ENCODE measurements around the gene GALNT6. TPM values are rescaled to one million over a fixed set of nuclear protein-coding genes. Genes with fewer than 3 reads are reported as not detected.

Gene GALNT6
- total and polyA plus RNA-seq, 9 of the 15 experiments (the other 6 are each of a cell fraction or from before 2014, with no cell fraction given): 1.5 to 8.6 (median 5.1) TPM

GRCh38 chr12:51395283-51396230, 4.4 kb upstream of the GALNT6 start:
- peak; percentile 88 for FAIRE-seq
- WGBS (ENCODE audit: insufficient coverage, low coverage, missing lambda C conversion rate): 5% methylated on average over 8 of the region's 8 CpGs
- no peaks in the 10 kb centered on the region for H3K9me1 ChIP-seq (ENCODE audit: control insufficient read depth, insufficient read depth, low read length)
- H3K9me3 ChIP-seq (replicated peaks; ENCODE audit: control insufficient read depth, insufficient read depth, low read depth, low read length): no peaks in the 10 kb centered on the region
- peak overlapping the region; percentile 59; the same call in 1 of the 2 replicates for H3K4me2 ChIP-seq (ENCODE audit: insufficient read depth, low read length)
- no peaks in the 10 kb centered on the region for H3K27me3 ChIP-seq (ENCODE audit: control insufficient read depth in 2 of 2, insufficient read depth in 2 of 2, low read length in 2 of 2)
- peak overlapping the region in 1 of 2 experiments; percentile 53; a peak in 1 of 4 replicates for H3K9ac ChIP-seq (ENCODE audit: insufficient read depth in 1 of 2, low read depth in 2 of 2, low read length in 2 of 2)
- intact Hi-C loops (cut with micrococcal nuclease) (no loop called here), in situ Hi-C loops (cut with MboI) (no loop called here)
- no peaks in the 10 kb centered on the region for H4K20me1 ChIP-seq (replicated peaks; ENCODE audit: control insufficient read depth, insufficient read depth, low read length)
- ChIA-PET POLR2A (interaction anchor here (0.6 to 0.7 kb wide), 2 partner anchors 12 to 18 kb away, joined by 3 to 4 read pairs; no protein-coding TSS in a partner anchor), CTCF (ENCODE audit: low intra/inter-chr PET ratio) (no interaction called here)
- H3K79me2 ChIP-seq (ENCODE audit: control insufficient read depth, insufficient read depth, low read length): no peaks in the 10 kb centered on the region
- no TSS peak for BruUV-seq (replicated peaks)
- peak overlapping the region; percentile 62 for H2AFZ ChIP-seq (ENCODE audit: low read depth, low read length)
- no peaks in the 10 kb centered on the region for H3K36me3 ChIP-seq (ENCODE audit: control insufficient read depth, insufficient read depth, low read length)
- peaks cover 24 to 27% of the 10 kb centered on the region in 2 experiments for H3K4me1 ChIP-seq (replicated peaks in 1 of 2; ENCODE audit: control insufficient read depth in 2 of 2, insufficient read depth in 2 of 2, low read length in 2 of 2)
- no peak overlapping the region for H3K4me3 ChIP-seq
- peak; percentile 70 for ATAC-seq
- peak; percentile 79 to 93 (median 86) for DNase-seq (ENCODE audit: extremely low read depth in 1 of 4, low spot score in 3 of 4)
- peak overlapping the region; percentile 36; the same call in 2 of the 3 replicates for H3K27ac ChIP-seq (ENCODE audit: extremely low read depth, low read depth, low read length)
- TF ChIP-seq, protein P1, sequence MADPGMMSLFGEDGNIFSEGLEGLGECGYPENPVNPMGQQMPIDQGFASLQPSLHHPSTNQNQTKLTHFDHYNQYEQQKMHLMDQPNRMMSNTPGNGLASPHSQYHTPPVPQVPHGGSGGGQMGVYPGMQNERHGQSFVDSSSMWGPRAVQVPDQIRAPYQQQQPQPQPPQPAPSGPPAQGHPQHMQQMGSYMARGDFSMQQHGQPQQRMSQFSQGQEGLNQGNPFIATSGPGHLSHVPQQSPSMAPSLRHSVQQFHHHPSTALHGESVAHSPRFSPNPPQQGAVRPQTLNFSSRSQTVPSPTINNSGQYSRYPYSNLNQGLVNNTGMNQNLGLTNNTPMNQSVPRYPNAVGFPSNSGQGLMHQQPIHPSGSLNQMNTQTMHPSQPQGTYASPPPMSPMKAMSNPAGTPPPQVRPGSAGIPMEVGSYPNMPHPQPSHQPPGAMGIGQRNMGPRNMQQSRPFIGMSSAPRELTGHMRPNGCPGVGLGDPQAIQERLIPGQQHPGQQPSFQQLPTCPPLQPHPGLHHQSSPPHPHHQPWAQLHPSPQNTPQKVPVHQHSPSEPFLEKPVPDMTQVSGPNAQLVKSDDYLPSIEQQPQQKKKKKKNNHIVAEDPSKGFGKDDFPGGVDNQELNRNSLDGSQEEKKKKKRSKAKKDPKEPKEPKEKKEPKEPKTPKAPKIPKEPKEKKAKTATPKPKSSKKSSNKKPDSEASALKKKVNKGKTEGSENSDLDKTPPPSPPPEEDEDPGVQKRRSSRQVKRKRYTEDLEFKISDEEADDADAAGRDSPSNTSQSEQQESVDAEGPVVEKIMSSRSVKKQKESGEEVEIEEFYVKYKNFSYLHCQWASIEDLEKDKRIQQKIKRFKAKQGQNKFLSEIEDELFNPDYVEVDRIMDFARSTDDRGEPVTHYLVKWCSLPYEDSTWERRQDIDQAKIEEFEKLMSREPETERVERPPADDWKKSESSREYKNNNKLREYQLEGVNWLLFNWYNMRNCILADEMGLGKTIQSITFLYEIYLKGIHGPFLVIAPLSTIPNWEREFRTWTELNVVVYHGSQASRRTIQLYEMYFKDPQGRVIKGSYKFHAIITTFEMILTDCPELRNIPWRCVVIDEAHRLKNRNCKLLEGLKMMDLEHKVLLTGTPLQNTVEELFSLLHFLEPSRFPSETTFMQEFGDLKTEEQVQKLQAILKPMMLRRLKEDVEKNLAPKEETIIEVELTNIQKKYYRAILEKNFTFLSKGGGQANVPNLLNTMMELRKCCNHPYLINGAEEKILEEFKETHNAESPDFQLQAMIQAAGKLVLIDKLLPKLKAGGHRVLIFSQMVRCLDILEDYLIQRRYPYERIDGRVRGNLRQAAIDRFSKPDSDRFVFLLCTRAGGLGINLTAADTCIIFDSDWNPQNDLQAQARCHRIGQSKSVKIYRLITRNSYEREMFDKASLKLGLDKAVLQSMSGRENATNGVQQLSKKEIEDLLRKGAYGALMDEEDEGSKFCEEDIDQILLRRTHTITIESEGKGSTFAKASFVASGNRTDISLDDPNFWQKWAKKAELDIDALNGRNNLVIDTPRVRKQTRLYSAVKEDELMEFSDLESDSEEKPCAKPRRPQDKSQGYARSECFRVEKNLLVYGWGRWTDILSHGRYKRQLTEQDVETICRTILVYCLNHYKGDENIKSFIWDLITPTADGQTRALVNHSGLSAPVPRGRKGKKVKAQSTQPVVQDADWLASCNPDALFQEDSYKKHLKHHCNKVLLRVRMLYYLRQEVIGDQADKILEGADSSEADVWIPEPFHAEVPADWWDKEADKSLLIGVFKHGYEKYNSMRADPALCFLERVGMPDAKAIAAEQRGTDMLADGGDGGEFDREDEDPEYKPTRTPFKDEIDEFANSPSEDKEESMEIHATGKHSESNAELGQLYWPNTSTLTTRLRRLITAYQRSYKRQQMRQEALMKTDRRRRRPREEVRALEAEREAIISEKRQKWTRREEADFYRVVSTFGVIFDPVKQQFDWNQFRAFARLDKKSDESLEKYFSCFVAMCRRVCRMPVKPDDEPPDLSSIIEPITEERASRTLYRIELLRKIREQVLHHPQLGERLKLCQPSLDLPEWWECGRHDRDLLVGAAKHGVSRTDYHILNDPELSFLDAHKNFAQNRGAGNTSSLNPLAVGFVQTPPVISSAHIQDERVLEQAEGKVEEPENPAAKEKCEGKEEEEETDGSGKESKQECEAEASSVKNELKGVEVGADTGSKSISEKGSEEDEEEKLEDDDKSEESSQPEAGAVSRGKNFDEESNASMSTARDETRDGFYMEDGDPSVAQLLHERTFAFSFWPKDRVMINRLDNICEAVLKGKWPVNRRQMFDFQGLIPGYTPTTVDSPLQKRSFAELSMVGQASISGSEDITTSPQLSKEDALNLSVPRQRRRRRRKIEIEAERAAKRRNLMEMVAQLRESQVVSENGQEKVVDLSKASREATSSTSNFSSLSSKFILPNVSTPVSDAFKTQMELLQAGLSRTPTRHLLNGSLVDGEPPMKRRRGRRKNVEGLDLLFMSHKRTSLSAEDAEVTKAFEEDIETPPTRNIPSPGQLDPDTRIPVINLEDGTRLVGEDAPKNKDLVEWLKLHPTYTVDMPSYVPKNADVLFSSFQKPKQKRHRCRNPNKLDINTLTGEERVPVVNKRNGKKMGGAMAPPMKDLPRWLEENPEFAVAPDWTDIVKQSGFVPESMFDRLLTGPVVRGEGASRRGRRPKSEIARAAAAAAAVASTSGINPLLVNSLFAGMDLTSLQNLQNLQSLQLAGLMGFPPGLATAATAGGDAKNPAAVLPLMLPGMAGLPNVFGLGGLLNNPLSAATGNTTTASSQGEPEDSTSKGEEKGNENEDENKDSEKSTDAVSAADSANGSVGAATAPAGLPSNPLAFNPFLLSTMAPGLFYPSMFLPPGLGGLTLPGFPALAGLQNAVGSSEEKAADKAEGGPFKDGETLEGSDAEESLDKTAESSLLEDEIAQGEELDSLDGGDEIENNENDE (IDR thresholded peaks at IDR 0.05; ENCODE audit: low read depth, low read length): no peak
- TF ChIP-seq FOSL1 (tag; conservative IDR thresholded peaks at IDR 0.05) (peak; percentile 59; the same call in 1 of the 2 replicates), NCOR1 (IDR thresholded peaks at IDR 0.05) (peak; percentile 85), ZSCAN29 (IDR thresholded peaks at IDR 0.05) (no peak)
